Stimulated activated CD8-positive, alpha-beta memory T cell treated with anti-CD3 and anti-CD28 coated beads, Interleukin-15, amount 100 ng/mL, for 48 hours (primary cell): ENCODE data around the gene PPM1L.

ENCODE experiments used
- DNase-seq, 2 donors: peaks; one replicate each; pipeline ENCODE4 v3.0.0-alpha.2; 2020; ENCODE audit warnings: low read depth in 2 of 2

Gene PPM1L

GRCh38 chr3:161042023-161042501 lies 286.0 kb downstream of the PPM1L start:
- no peak for DNase-seq

- no peak for DNase-seq
These were observed 287.5 kb downstream of the PPM1L start for GRCh38 chr3:161043336-161044035.

GRCh38 chr3:161049683-161050248 lies 293.7 kb downstream of the PPM1L start:
- DNase-seq = no peak

- DNase-seq = no peak
These were observed 294.9 kb downstream of the PPM1L start for GRCh38 chr3:161050935-161051334.

GRCh38 chr3:161051856-161052255 lies 295.8 kb downstream of the PPM1L start:
- DNase-seq = no peak

GRCh38 chr3:161054860-161055604 lies 299.0 kb downstream of the PPM1L start:
- no peak for DNase-seq

- DNase-seq = no peak
These were observed 308.4 kb downstream of the PPM1L start for GRCh38 chr3:161064413-161064812.

- no peak for DNase-seq
These were observed 310.9 kb downstream of the PPM1L start for GRCh38 chr3:161066930-161067329.

GRCh38 chr3:161067335-161067734 lies 311.3 kb downstream of the PPM1L start:
- no peak for DNase-seq

GRCh38 chr3:161069511-161070251 lies 313.6 kb downstream of the PPM1L start:
- DNase-seq = no peak

GRCh38 chr3:161070252-161070930 lies 314.4 kb downstream of the PPM1L start:
- DNase-seq = no peak

- DNase-seq = no peak
These were observed 315.1 kb downstream of the PPM1L start for GRCh38 chr3:161070980-161071663.

GRCh38 chr3:161072211-161072621 lies 316.2 kb downstream of the PPM1L start:
- no peak for DNase-seq

- no peak for DNase-seq
These were observed 316.7 kb downstream of the PPM1L start for GRCh38 chr3:161072751-161073150.

GRCh38 chr3:161073181-161073580 lies 317.1 kb downstream of the PPM1L start:
- no peak for DNase-seq

- DNase-seq = no peak
These were observed 325.6 kb downstream of the PPM1L start for GRCh38 chr3:161081633-161082032.

- no peak for DNase-seq
These were observed 326.0 kb downstream of the PPM1L start for GRCh38 chr3:161082063-161082462.

- no peak for DNase-seq
These were observed 327.1 kb downstream of the PPM1L start for GRCh38 chr3:161083131-161083530.

- DNase-seq = no peak
These were observed 328.2 kb downstream of the PPM1L start for GRCh38 chr3:161084277-161084676.

- no peak for DNase-seq
These were observed 337.9 kb downstream of the PPM1L start for GRCh38 chr3:161093895-161094294.

- no peak for DNase-seq
These were observed 340.8 kb downstream of the PPM1L start for GRCh38 chr3:161096771-161097367.
